ENCODE results near the gene HAL. TPM values are rescaled to one million over a fixed set of nuclear protein-coding genes. Genes with fewer than 3 reads are reported as not detected.

The HAL gene, protein sequence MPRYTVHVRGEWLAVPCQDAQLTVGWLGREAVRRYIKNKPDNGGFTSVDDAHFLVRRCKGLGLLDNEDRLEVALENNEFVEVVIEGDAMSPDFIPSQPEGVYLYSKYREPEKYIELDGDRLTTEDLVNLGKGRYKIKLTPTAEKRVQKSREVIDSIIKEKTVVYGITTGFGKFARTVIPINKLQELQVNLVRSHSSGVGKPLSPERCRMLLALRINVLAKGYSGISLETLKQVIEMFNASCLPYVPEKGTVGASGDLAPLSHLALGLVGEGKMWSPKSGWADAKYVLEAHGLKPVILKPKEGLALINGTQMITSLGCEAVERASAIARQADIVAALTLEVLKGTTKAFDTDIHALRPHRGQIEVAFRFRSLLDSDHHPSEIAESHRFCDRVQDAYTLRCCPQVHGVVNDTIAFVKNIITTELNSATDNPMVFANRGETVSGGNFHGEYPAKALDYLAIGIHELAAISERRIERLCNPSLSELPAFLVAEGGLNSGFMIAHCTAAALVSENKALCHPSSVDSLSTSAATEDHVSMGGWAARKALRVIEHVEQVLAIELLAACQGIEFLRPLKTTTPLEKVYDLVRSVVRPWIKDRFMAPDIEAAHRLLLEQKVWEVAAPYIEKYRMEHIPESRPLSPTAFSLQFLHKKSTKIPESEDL
- 0.12 and 0.15 TPM in 2 replicates for polyA plus RNA-seq (2011; rRNA removed)
- polyA minus RNA-seq (2011; rRNA and poly(A)+ RNA removed): 0.36 TPM in 1 of 2 replicates, not detected in the other

- POLR2A ChIA-PET: no interaction called here
- DNase-seq (ENCODE audit: low read depth): no peak
- CTCF ChIA-PET: interaction anchor here (1.3 kb wide), 1 partner anchor 78 kb away, joined by 3 read pairs; no protein-coding TSS in a partner anchor
These were observed at the start of gene HAL for GRCh38 chr12:95996034-95996658. TSS of gene HAL (minus strand) at chr12:95996344. CDS start at chr12:95995910, 434 bp downstream.

DNA sequence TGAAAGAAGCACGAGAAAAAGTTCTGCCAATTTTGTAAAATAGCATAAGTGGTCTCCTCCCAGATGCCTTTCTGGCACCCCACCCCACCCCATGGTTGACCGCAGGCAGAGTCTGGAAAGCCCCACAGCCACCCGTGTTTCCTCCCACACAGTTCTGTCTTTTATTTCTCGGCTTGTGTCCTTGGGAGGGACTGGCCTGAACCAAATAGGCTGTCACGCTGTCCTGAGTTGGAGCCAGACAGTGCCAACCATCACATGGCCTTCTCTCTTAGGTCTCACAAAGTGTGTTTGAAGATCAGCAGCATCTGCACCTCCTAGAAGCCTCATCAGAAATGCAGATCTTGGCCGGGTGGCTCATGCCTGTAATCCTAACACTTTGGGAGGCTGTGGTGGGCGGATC is 49.4 kb upstream of the HAL start:
- DNase-seq (ENCODE audit: low read depth): no peak
- no peak overlapping the region for H3K4me3 ChIP-seq (ENCODE audit: low read depth, low read length)
- H3K27me3 ChIP-seq (ENCODE audit: control insufficient read depth, insufficient read depth, low read length): no peaks in the 10 kb centered on the region; the same call in 1 of the 2 replicates
- no peaks in the 10 kb centered on the region for H3K36me3 ChIP-seq (ENCODE audit: control insufficient read depth, insufficient read depth, low read length)
- ChIA-PET POLR2A (no interaction called here), CTCF (no interaction called here)
- no peak for TF ChIP-seq CTCF (IDR thresholded peaks at IDR 0.05; ENCODE audit: insufficient read depth, low read depth, low read length)

More at GRCh38 chr12:95996034-95996658, at the start of gene HAL:
- H3K36me3 ChIP-seq (ENCODE audit: control insufficient read depth, insufficient read depth, low read length): no peaks in the 10 kb centered on the region
- no peak for TF ChIP-seq CTCF (IDR thresholded peaks at IDR 0.05; ENCODE audit: insufficient read depth, low read depth, low read length)
- no peaks in the 10 kb centered on the region for H3K27me3 ChIP-seq (ENCODE audit: control insufficient read depth, insufficient read depth, low read length)
- no peak within 1 kb of the TSS for H3K4me3 ChIP-seq (ENCODE audit: low read depth, low read length)

GRCh38 chr12:96044943-96045290 is 48.8 kb upstream of the HAL start:
- Histone ChIP-seq H3K27me3 (ENCODE audit: control insufficient read depth, insufficient read depth, low read length) (no peaks in the 10 kb centered on the region; the same call in 1 of the 2 replicates), H3K36me3 (ENCODE audit: control insufficient read depth, insufficient read depth, low read length) (no peaks in the 10 kb centered on the region), H3K4me3 (ENCODE audit: low read depth, low read length) (no peak overlapping the region)
- no peak for DNase-seq (ENCODE audit: low read depth)
- POLR2A ChIA-PET: no interaction called here
- CTCF ChIA-PET: no interaction called here
- no peak for TF ChIP-seq CTCF (IDR thresholded peaks at IDR 0.05; ENCODE audit: insufficient read depth, low read depth, low read length)

- H3K36me3 ChIP-seq (ENCODE audit: control insufficient read depth, insufficient read depth, low read length): no peaks in the 10 kb centered on the region
- H3K4me3 ChIP-seq (ENCODE audit: low read depth, low read length): no peak overlapping the region
- no peak for DNase-seq (ENCODE audit: low read depth)
- POLR2A ChIA-PET: no interaction called here
- no peak for TF ChIP-seq CTCF (IDR thresholded peaks at IDR 0.05; ENCODE audit: insufficient read depth, low read depth, low read length)
- H3K27me3 ChIP-seq (ENCODE audit: control insufficient read depth, insufficient read depth, low read length): no peaks in the 10 kb centered on the region; the same call in 1 of the 2 replicates
- CTCF ChIA-PET: no interaction called here
These were observed 48.1 kb upstream of the HAL start for GRCh38 chr12:96044017-96044942.
